Measurements from ENCODE around the gene EXOC6B. TPM values are rescaled to one million over a fixed set of nuclear protein-coding genes. Genes with fewer than 3 reads are reported as not detected.

The EXOC6B gene
- total RNA-seq, 1 donor from 2014 or later: 33.0 TPM

- no peak for DNase-seq
- H3K4me1 ChIP-seq: peaks cover 5% of the 10 kb centered on the region
- no peaks in the 10 kb centered on the region for H3K9me3 ChIP-seq
- no peak overlapping the region for H3K4me3 ChIP-seq
- peaks cover 8% of the 10 kb centered on the region for H3K36me3 ChIP-seq
- H3K27me3 ChIP-seq (ENCODE audit: low read depth): no peaks in the 10 kb centered on the region
- H3K27ac ChIP-seq: no peak overlapping the region
- intact Hi-C loops (cut with DNase I): no loop called here
- no peak for TF ChIP-seq CTCF (IDR thresholded peaks at IDR 0.05)
- ATAC-seq: no peak
Measured at GRCh38 chr2:72744049-72744448, 81.8 kb downstream of the EXOC6B start.

GRCh38 chr2:72743481-72743880, 82.4 kb downstream of the EXOC6B start:
- Histone ChIP-seq H3K27me3 (ENCODE audit: low read depth) (no peaks in the 10 kb centered on the region), H3K4me1 (peaks cover 5% of the 10 kb centered on the region), H3K9me3 (no peaks in the 10 kb centered on the region), H3K27ac (no peak overlapping the region), H3K4me3 (no peak overlapping the region), H3K36me3 (peaks cover 8% of the 10 kb centered on the region)
- no peak for TF ChIP-seq CTCF (IDR thresholded peaks at IDR 0.05)
- intact Hi-C loops (cut with DNase I): no loop called here
- peak in 1 of 2 donors; percentile 29 for ATAC-seq
- DNase-seq: no peak

- no peaks in the 10 kb centered on the region for H3K27me3 ChIP-seq (ENCODE audit: low read depth)
- TF ChIP-seq CTCF (IDR thresholded peaks at IDR 0.05): no peak
- H3K36me3 ChIP-seq: peaks cover 8% of the 10 kb centered on the region
- intact Hi-C loops (cut with DNase I): no loop called here
- ATAC-seq (no peak), DNase-seq (no peak)
- H3K4me1 ChIP-seq: no peaks in the 10 kb centered on the region
- no peak overlapping the region for H3K4me3 ChIP-seq
- no peaks in the 10 kb centered on the region for H3K9me3 ChIP-seq
- H3K27ac ChIP-seq: no peak overlapping the region
Measured at GRCh38 chr2:72738096-72738495, 87.7 kb downstream of the EXOC6B start.

GRCh38 chr2:72734432-72734831, 91.4 kb downstream of the EXOC6B start:
- ATAC-seq (no peak), DNase-seq (no peak)
- Histone ChIP-seq H3K27me3 (ENCODE audit: low read depth) (no peaks in the 10 kb centered on the region), H3K4me3 (no peak overlapping the region), H3K4me1 (no peaks in the 10 kb centered on the region), H3K36me3 (no peaks in the 10 kb centered on the region), H3K27ac (no peak overlapping the region), H3K9me3 (no peaks in the 10 kb centered on the region)
- no peak for TF ChIP-seq CTCF (IDR thresholded peaks at IDR 0.05)
- intact Hi-C loops (cut with DNase I): no loop called here

GRCh38 chr2:72731116-72731515, 94.7 kb downstream of the EXOC6B start:
- no peak overlapping the region for H3K27ac ChIP-seq
- no peak overlapping the region for H3K4me3 ChIP-seq
- no peaks in the 10 kb centered on the region for H3K27me3 ChIP-seq (ENCODE audit: low read depth)
- ATAC-seq (no peak), DNase-seq (no peak)
- no peak for TF ChIP-seq CTCF (IDR thresholded peaks at IDR 0.05)
- H3K36me3 ChIP-seq: no peaks in the 10 kb centered on the region
- H3K9me3 ChIP-seq: no peaks in the 10 kb centered on the region
- intact Hi-C loops (cut with DNase I): no loop called here
- no peaks in the 10 kb centered on the region for H3K4me1 ChIP-seq

- H3K9me3 ChIP-seq: no peaks in the 10 kb centered on the region
- DNase-seq (no peak), ATAC-seq (no peak)
- H3K36me3 ChIP-seq: no peaks in the 10 kb centered on the region
- intact Hi-C loops (cut with DNase I): no loop called here
- no peak overlapping the region for H3K4me3 ChIP-seq
- TF ChIP-seq CTCF (IDR thresholded peaks at IDR 0.05): no peak
- H3K27ac ChIP-seq: no peak overlapping the region
- H3K4me1 ChIP-seq: peaks cover 6% of the 10 kb centered on the region
- no peaks in the 10 kb centered on the region for H3K27me3 ChIP-seq (ENCODE audit: low read depth)
Measured at GRCh38 chr2:72727356-72727755, 98.5 kb downstream of the EXOC6B start.

Measured in lower lobe of right lung (tissue), 2 donors.